Hippocampal formation (tissue), 2 donors: Measurements from ENCODE around the gene PRDM12.

Source experiments
- DNase-seq, 2 donors: peaks; one replicate each; lab custom pipeline; 2025; lab: John Stamatoyannopoulos, UW

The PRDM12 gene

DNA sequence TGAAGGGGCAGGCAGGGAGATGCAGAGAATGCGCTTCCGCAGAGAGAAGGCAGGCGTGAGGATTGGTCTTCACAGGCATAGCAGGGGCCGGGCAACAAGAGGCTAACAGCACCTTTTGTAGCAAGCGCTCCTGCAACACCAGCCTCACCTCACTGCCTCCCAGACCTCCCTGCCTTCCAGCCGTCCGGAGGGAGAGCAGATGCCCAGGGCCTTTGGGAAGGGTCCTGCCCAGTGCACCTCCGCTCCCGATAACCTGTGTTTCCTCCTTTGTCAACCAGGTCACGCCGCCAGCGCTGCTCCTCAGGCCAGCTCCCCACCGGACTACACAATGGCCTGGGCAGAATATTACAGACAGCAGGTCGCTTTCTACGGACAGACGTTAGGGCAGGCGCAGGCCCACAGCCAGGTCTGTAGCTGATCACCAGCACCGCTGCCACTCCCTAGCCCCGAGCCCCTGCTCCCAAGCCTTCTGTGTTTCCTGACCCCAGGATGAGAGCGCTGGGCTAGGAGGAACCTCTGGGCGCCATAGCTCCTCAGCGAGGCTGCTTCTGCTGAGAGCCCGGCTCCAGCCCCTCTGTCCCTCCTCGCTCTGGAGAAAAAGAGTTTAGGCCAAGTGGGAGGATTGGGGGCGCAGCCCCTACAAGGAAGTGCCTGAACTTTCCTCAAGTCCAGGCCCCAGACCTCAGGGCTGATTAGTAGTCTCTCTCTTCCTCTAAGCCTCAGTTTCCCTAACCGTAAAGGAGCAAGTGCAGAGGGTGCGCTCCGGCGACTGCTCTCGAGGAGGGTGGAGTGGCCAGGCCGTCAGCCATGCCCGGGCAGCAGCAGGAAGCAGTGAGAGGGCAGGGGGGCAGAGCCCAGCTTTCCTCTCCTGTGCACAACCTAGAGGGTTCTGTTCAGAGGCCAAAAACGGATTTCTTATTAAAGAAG is 28.4 kb upstream of the PRDM12 start:
- DNase-seq, result no peak

DNA sequence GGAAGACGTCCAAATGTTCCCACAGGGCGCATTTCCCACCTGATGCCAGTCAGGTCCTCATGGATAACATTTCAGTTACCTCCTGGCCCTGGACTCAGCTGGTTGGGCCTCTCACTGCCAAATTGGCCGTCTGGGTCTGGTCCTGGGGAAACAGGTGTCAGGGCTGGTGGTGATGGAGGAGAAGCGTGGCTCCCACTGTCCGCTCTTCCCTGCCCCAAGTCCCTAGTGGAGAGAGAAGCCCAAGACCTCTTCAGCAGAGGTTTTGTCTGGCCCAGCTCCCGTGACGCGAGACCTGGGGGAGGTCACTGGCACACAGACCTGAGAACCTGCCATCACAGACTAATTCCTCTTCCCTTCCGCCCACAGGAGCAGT is 27.8 kb upstream of the PRDM12 start:
- DNase-seq, result no peak

DNA sequence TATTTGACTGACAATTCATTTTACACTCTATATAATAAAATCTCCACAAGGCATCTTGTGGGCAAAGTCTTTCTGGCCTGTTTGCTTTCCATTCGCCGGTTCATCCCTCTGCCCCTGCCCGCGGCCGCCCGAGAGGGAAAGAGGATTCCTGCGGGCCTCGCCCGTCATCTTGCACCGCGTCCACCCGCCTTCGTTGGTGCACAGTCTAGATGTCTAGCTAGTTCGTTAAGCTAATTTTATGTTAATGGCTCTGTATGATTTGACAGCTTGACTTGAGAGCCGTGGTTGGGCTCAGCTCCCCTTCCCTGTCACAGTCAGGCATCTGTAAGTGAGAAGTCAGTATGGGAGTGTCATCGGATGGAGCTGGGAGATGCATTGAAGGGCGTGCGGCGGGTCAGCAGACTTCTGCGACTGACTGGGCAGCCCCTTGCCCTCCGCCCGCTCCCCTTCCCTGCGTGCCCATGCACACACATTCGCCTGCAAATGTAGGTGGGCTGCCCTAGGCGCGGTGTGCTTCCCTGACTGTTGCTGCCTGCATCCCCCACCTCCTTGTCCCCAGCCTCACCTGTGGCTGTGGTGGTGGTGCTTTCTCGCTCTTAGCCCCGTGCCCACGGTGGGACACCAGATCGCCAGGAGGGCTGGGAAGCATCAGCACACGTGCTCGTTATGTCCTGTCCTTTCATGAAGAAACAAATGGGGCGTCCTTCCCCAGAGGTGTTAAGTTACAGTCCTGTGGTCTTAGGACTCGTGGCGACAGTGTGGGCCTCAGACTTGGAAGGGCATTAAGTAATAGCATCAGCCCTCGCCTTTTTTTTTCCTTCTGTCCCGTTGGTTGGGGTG is 25.9 kb upstream of the PRDM12 start:
- no peak for DNase-seq

DNA sequence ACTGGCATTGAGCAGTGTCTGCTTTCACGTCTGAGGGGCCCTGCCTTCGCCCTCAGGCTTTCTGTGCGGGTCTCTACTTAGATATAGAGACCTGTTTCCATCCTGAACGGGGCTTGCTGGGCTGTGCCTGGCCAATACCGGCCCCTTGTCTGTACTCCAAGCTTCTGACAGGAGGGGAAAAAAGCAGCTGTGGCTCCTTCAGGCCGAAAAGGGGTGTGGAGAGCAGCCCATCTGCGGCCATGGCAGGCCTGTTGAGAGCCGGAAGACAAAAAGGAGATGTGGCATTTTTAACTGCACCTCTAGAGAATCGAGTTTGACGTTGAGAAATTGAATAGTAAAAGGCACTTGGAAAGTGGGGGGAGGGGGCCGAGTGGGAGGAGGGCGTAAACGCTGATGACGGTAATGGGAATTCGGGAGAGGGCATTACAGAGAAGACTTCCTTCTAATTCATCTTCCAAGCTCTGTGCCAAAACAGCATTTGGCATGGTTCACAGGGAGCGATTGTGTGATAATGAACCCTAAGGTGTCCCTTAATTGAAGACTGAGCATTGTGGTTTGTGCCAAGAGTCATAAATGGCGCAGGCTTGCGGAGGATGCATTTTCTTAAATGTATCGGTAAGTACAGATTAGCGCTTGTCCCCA is 25.1 kb upstream of the PRDM12 start:
- no peak for DNase-seq

DNA sequence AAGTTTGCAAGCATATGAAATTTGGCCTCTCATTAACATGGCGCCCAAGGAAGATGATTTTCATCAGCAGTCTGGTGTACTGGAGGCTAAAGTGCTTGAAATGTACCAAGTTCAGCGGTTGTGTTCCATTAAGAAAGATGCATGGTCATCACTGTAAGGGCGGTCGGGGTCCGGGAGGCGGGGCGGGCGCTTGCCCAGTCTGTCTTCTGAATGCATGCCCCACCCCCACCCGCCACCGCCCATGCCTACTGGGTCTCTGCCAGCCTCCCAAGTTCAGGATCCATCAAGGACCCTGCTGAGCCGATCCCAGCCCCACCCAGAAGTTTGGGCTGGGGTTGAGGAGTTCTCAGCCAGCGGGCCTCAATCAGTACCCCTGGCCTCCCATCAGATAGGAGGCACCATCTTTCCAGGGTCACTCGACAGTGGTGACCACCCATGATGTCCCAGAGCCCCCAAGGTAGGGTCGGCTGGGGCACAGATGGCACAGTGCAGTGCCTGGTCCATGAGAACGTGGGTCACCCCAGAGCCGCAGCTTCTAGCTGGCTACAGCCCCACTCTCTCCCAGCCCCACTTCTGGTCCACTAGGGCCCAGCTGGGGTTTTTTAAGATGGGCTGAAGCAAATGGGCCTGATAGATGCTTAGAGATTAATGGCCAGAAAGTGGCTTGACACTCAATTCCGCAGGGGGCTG is 24.4 kb upstream of the PRDM12 start:
- no peak for DNase-seq

DNA sequence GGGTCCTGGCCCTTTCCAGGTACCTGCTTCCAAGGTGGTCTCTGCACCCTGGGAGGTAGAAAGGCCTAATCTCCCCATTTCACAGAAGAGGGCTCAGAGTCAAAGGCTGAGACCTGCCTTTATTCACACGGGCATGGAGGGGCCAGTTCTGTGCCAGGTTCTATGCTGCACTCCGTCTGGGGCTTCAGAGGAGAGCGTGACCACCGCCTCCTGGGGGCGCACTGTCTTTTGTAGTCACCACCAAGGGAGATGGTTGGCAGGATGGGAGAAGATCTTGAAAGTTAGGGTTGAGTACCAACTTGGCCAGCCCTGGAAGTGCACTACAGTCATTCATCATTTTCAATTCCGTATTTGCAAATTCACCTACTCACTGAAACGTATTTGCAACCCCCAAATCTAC is 23.7 kb upstream of the PRDM12 start:
- no peak for DNase-seq

DNA sequence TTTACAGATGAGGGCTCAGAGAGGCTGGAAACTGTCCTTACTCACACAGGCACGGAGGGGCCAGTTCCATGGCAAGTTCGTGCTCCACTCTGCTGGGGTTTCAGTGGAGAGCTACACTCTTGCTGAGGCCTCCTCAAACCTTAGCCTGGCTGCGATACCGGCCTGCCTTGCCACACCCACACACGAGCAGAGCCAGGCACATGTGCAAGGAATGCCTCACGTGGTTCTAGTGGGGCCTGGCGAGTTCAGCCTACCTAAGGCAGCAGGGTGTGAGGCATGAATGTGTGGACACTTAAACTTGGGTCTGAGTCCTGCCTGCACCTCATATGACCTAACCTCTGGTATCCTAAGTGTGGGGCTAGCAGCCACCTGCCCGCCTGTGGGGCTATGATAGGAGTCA is 21.5 kb upstream of the PRDM12 start:
- no peak for DNase-seq

DNA sequence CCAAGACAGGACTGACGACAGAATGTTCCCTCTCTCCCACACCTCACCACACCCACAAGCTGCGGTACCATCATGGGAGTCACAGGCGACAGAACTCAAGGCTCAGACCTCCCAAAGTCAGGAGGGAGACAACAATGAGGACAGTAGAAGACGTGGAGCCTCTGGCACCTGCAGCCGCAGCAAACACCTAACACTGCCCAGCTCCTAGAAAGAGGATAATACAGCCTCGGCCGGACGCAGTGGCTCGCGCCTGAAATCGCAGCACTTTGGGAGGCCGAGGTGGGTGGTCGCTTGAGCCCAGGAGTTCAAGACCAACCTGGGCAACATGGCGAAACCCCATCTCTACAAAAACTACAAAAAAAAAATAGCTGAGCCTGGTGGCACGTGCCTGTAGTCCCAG is 13.2 kb upstream of the PRDM12 start:
- DNase-seq, result no peak

DNA sequence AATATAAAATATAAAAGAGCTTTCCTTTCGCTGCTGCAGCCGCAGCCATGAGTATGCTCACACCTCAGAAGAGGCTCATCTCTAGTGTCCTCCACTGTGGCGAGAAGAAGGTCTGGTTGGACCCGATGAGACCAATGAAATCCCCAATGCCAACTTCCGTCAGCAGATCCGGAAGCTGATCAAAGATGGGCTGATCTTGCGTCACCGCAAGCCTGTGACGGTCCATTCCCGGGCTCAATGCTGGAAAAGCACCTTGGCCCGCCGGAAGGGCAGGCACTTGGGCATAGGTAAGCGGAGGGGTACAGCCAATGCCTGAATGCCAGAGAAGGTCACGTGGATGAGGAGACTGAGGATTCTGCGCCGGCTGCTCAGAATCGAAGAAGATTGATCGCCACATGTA is 12.6 kb upstream of the PRDM12 start:
- DNase-seq, result no peak

DNA sequence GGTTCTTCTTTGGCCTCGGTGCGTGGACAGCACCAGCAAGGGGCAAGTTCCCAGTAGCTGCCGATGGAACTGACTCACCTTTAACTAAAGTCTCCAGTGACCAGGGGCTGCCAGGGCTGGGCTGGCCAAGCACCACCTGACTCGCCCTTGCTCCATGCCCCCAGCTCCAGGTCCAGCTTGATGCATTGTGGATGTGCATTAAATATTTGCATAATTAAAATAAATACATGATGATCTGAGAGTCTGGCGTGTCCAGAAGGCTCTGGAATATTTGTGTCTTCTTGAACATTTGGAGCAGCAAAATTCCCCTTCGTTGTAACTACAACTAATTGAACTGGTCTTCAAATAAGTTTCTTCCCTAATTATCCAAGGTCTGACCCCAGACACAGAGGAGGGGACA is 9.5 kb upstream of the PRDM12 start:
- no peak for DNase-seq

DNA sequence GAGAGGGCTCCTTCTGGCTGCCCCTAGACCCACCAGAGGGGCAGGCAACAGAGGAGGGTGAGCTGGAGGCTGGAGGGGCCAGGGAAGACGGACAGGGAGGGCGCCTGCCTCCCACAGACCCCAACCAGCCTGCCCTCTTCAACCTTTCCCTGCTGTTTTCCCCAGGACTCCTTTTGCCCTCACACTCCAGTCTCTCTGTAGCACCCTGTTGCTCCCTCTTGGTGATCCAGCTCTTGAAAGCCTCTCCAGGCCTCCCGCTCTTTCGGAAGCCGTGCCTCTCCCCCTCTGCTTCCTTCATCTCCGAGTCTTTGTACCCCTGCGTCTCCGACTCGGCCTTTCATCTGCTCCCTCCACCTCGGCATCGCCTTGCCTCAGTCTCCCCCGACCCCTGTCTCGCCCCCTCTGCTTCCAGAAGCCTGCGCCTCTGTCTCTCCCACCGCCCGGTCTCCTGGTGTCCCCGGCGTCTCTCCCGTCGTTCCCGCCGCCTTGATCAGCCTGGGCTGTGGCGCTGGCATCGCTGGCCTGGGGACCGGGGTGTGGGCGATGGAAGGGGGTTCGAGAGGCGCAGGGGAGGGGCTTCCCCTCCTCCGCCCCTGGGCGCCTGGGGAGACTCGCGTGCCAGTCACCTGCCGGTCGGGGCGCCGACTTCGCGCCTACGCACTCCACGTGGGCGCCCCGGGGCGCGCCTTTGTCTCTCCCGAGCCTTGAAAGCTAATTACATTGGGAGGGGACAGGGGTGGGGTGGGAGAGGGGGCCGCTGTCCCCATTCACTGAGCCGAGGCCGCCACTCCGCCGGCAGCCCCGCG is 5.3 kb upstream of the PRDM12 start:
- no peak for DNase-seq

DNA sequence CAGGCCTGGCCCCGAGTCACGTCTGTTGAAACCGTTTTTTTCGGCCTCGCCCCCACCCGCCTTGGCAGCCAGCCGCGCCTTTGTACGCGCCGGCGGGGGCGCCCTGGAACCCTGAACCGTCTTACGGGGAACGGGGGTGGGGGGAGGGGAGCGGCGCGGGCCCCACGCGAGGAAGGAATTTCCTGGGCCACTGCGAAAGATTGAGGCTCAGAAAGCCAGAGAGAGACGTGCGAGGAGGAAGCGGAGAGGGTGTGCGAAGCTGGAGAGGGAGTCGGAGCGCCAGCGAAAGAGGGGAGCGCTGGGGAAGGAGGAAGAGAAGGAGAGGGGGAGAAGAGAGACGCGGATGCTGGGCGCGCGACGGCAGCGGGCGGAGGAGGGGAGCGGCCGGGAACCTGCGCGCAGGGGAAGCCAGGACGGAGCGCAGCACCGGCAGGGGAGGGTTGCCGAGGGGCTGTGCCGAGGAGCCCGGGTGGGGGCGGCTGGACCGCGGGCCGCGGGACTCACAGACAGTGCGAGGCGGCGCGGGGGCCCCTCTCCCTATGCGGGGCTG is 4.6 kb upstream of the PRDM12 start:
- no peak for DNase-seq

DNA sequence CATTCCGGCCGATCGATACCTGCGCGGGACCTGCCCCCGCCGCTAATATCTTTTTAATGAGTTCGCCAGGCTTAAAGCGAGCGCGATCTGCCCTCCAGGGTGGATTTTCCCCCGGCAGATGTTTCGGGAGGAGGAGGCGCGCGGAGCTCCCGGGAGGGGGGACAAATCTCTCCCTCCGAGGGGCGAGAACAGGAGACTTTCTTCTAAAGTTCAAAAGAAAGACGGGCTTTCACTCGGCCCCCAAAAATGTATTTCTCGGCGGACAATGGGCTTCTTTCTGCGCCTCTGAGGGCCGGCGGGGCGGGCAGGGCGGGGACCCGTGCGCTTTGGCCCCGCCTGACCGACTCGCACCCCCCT is 4.1 kb upstream of the PRDM12 start:
- DNase-seq, result no peak

DNA sequence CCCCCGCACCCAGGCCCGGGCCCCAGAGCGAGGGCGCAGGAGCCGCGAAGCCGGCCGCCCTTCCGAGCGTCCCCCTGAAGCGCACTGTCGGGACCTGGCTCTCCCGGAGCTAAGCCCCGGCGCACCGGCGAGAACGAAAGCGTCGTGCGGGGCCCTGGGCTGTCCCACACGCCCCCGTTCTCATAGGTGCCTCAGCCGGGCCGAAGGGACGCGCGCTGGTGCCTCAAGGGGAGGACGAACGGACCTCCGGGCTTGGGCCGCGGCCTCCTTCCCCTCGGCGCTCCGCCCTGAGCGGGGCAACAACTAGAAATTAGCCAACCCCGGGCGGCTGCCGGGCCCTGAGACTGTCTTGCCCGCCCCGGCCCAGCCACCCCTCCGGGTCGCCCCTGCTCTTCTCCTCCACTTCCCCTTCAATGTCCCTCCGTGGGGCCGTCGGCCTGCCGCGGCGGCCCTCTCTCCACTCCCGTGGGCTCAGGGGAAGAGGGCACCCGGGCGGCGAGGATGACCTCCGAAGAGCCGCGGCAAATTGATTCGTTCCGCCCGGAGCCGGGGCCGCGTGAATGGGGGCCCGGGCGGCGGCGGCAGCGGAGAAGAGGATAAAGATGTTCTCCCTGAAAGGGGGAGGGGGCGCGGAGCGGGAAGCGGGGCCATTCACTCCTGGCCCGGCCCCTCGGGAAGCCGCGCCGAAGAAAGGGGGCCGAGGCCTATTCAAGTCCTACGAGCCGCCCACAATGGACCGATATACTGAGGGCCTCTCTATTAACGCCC is 3.5 kb upstream of the PRDM12 start:
- no peak for DNase-seq

DNA sequence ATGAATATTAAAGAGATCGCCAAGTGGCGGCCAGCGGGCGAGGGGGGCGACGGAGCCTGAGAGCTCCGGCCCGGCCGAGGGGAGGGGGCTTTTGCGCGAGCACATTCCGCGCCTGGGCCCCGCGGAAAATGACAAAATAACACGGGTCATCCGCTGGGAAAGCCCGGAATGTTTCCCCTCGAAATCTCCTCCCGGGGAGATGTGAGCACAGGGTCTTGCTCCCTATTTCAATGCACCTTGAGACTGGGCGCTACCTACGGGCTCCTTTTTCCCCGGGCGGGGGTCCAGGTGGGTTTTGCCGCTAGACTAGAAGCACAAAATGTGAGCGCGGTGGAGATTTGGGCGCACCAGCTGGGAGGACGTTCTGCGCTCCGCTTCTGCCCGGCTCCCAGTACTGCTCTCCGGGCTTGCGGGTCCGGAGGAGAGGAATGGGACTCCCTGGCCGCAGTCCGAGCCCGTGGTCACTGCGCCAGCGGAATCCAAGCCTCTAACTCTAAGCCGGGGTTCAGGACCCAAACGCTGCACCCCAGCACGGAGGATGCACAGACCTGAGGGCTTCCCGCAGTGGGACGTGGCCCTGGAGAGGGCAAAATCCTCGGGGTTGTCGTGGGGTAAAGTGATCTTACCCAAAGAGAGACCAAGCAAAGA is 2.8 kb upstream of the PRDM12 start:
- DNase-seq, result no peak

DNA sequence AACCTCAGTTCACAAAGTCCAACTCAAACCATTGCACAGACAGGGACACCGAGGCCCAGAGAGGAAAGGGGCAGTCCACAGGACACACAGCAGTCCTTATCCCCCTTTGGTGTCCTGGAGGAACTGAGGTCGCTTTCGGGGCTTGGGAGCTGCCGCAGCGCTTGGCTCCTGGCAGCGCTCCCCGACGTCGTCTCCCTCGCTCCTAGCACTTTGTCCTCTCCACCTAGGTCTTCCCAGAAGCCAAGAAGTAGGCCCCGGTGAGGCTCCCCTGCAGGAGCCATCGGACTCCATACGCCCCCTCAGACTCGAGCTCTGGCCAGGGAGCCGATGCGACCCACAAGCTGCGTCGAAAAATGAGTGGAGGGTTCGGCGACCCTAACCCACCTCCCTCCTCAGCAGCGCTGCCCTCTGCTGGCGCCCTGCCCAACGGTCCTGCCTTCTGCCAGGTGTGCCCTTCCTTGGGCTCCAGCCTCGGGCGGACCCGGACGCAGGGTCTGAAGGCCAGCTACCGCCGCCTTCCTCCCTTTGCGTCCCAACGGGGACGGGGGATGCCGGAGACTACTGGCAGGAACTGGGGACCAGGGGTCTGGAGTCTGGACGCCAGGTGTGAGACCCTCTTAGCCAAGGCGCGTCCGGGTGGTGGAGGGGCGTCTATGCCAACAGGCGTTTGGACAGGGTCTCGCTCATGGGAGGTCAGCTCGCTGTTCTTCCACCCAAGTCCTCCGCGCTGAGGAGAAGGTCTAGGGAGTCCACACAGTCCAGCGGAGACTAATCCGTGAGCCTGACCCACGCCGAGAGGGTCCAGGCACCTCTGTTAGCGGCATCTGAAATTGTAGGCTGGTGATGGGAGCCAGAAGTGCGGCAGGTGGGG is 2.1 kb upstream of the PRDM12 start:
- no peak for DNase-seq

DNA sequence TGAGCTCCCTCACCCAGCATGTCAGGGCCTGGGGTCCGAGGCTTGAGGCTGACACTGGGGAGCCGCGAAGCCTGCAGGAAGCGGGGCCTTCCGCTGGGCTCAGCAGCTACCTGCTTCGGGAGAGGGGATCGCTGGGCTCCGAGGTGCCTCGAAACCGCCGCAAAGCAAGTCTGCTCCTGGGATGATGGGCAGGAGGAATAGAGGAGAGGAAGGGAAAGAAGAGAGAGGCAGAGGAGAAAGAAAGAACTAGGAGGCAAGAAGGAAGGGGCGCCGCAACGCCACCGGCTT is 1.5 kb upstream of the PRDM12 start:
- DNase-seq, result no peak

DNA sequence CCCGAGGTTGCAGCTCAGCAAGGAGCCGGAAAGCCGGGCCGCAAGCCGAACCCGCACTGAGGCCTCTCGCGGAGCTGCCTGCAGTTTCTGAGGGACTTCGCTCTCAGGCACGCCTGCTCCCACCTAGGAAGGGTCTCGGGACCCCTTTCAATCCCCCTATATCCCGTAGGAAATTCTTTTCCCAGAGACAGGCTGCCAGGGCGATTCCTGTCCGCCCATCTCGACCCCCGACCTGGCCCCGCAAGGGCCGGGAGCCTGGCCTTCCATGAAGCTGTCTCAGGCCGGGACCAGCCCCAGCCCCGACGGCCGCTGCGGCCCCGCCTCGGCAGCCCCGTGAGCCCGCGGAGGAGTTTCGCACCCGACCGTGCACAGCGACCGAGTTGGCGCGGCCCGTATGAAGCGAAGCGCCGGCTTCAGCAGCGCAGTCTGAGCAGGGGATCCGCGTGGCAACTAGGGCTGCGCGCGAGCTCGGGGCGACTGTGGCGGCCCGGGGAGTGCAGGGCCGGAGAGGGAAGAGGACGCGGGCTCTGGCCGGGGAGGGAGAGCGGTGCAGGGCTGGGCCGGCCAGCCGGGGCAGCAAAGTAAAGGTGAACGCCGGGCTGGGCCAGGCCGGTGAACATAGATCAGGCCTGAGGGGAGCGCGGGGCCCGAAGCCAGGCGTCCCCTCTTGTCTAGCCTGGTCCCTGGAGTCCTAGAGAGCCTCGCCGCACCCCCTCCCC is 977 bp upstream of the PRDM12 start:
- no peak for DNase-seq

DNA sequence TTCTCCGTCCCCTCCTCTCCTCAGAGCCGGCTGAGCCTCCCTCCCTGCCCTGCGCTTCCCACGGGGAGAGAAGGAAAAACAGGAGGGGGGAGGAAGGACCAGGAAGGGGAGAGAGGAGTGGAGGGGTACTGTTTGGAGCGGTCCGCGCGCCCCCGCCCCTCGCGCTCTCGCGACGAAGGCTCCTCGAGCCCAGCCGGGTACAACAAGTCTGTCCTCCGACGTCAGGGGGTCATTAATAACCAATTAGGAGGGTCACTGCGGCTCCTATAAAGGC is 480 bp upstream of the PRDM12 start:
- no peak for DNase-seq
